ENCODE results near the gene DCC. TPM values are rescaled to one million over a fixed set of nuclear protein-coding genes. Genes with fewer than 3 reads are reported as not detected.

Gene DCC
- total and polyA plus RNA-seq, 3 donors from 2014 or later = 7.9 to 42.1 (median 24.5) TPM

- intact Hi-C loops (cut with DNase I; ENCODE audit: low total_unique reads) = no loop called here
- Histone ChIP-seq H3K4me3 (no peak overlapping the region), H3K4me1 (no peaks in the 10 kb centered on the region), H3K9me3 (no peaks in the 10 kb centered on the region), H3K27me3 (no peaks in the 10 kb centered on the region), H3K36me3 (ENCODE audit: low read depth, missing control alignments) (no peaks in the 10 kb centered on the region), H3K27ac (no peak overlapping the region)
- no peak for DNase-seq
- no peak for TF ChIP-seq CTCF (IDR thresholded peaks at IDR 0.05)
- TF ChIP-seq POLR2A (IDR thresholded peaks at IDR 0.05) = no peak
- WGBS, 2 donors = 0 to 5% methylated on average over 7 of the region's 7 CpGs
These were observed 1.1 kb downstream of the DCC start for GRCh38 chr18:52341103-52341432.

- Histone ChIP-seq H3K4me1 (no peaks in the 10 kb centered on the region), H3K36me3 (ENCODE audit: low read depth, missing control alignments) (no peaks in the 10 kb centered on the region), H3K9me3 (no peaks in the 10 kb centered on the region), H3K4me3 (peak overlapping the region in 1 of 2 donors; percentile 12), H3K27me3 (no peaks in the 10 kb centered on the region), H3K27ac (no peak overlapping the region)
- TF ChIP-seq CTCF (IDR thresholded peaks at IDR 0.05) (no peak), POLR2A (IDR thresholded peaks at IDR 0.05) (no peak)
- WGBS, 2 donors = 0 to 2% methylated on average over 17 to 42 of the region's 45 CpGs
- intact Hi-C loops (cut with DNase I; ENCODE audit: low total_unique reads) = no loop called here
- DNase-seq = peak; percentile 17
These were observed 1.8 kb downstream of the DCC start for GRCh38 chr18:52341608-52342381.

- no peak overlapping the region for H3K27ac ChIP-seq
- H3K4me3 ChIP-seq = no peak overlapping the region
- no peaks in the 10 kb centered on the region for H3K36me3 ChIP-seq (ENCODE audit: low read depth, missing control alignments)
- H3K9me3 ChIP-seq = no peaks in the 10 kb centered on the region
- no peaks in the 10 kb centered on the region for H3K27me3 ChIP-seq
- no peaks in the 10 kb centered on the region for H3K4me1 ChIP-seq
- intact Hi-C loops (cut with DNase I; ENCODE audit: low total_unique reads) = no loop called here
- 31 to 36% methylated on average over 6 of the region's 6 CpGs for WGBS, 2 donors
- no peak for TF ChIP-seq POLR2A (IDR thresholded peaks at IDR 0.05)
- no peak for TF ChIP-seq CTCF (IDR thresholded peaks at IDR 0.05)
- no peak for DNase-seq
These were observed 2.5 kb downstream of the DCC start for GRCh38 chr18:52342456-52342855.

- H3K9me3 ChIP-seq = no peaks in the 10 kb centered on the region
- no peaks in the 10 kb centered on the region for H3K4me1 ChIP-seq
- WGBS, 2 donors = 23 to 32% methylated on average over 2 of the region's 2 CpGs
- intact Hi-C loops (cut with DNase I; ENCODE audit: low total_unique reads) = no loop called here
- no peak overlapping the region for H3K27ac ChIP-seq
- H3K4me3 ChIP-seq = no peak overlapping the region
- TF ChIP-seq CTCF (IDR thresholded peaks at IDR 0.05) (peak in 2 of 3 experiments; percentile 11 to 27), POLR2A (IDR thresholded peaks at IDR 0.05) (no peak)
- no peak for DNase-seq
- no peaks in the 10 kb centered on the region for H3K27me3 ChIP-seq
- H3K36me3 ChIP-seq (ENCODE audit: low read depth, missing control alignments) = no peaks in the 10 kb centered on the region
These were observed 3.1 kb downstream of the DCC start for GRCh38 chr18:52343138-52343537.

Measured in testis (tissue), 3 donors.